HG03378 (cell line): ENCODE data around the gene BSPH1.
"Not testable (repeated sequence)": the region's sequence is repeated elsewhere in the genome, so short reads cannot be mapped to it uniquely, and the experiment has no call there.

ENCODE experiments used
- ATAC-seq: cut with Tn5 transposase; IDR thresholded peaks from one replicate; pipeline ENCODE4 v1.9.1; 2021; ENCODE audit warnings: mild to moderate bottlenecking, moderate library complexity; ENCODE audit not compliant: unreplicated experiment

The BSPH1 gene

GRCh38 chr19:47928581-47928980 lies 63.4 kb downstream of the BSPH1 start:
- ATAC-seq, result not testable (repeated sequence)

DNA sequence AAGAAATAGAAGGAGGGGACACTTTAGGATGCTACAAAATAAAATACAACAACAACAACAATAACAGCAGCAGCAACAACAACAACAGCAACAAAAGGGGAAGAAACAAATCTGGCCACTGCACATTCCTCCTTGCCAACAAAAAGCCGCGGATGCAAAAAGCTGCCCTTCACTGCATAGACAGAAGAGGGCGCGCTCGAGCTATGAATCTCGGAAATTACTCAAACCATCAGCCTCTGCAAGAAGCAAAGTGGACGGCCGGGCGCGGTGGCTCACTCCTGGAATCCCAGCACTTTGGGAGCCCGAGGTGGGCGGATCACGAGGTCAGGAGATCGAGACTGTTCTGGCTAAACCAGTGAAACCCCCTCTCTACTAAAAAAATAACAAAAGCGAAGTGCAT lies 71.9 kb downstream of the BSPH1 start:
- not testable (repeated sequence) for ATAC-seq
